Activated T-cell treated with anti-CD3 and anti-CD28 coated beads for 48 hours (primary cell): ENCODE data around the gene EMC1.
A peak's percentile ranks its signal among the peaks of the same experiment; 100 is the strongest.
"Not testable (repeated sequence)": the region's sequence is repeated elsewhere in the genome, so short reads cannot be mapped to it uniquely, and the experiment has no call there.

Experiments
- DNase-seq: peaks from one replicate; pipeline ENCODE4 v3.0.0-alpha.2; 2020; ENCODE audit warnings: low read depth

EMC1 gene

DNA sequence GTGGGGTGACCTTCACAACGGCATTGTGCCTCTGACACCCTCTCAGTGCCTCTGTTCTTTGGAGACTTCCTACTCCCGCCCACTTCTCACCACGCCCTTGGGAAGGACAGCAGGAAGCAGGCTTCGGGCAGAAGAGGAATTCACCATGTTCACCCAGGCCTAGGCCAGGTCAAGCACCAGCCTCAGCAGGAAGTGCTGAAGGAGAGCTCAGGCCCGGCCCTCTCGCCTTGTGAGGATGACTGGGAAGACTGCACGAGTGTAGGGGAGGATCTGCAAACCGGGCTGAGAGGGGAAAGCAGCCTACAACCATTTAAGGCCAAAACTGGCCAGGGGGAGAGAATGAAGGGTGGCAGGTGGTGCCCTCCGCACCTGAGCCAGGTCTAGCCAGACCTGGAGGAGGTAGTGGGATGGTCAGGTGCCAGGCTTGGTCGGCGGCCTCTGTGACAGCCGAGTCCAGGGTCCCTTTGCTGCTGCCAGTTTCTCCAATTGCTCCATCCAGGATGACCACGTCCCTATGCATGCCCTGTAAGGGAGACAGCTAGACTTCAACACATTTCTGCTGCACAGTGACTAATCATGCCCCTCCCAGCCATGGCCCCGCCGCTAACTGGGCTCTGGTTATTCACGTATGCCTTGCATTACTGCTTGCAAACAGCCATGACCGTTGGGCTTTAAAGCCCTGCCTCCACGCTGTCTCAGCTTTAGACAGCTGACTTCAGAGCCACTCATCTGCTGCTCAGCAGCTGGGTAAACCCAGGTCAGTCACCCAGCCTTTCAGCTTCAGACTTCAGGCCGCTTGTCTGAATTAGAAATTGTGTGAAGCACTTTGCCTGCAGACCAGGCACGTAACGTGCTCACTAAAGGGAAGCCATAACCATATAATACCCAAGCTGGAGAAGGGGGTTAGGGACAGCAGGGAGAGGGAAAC, 9.2 kb upstream of the EMC1 start:
- no peak for DNase-seq

DNA sequence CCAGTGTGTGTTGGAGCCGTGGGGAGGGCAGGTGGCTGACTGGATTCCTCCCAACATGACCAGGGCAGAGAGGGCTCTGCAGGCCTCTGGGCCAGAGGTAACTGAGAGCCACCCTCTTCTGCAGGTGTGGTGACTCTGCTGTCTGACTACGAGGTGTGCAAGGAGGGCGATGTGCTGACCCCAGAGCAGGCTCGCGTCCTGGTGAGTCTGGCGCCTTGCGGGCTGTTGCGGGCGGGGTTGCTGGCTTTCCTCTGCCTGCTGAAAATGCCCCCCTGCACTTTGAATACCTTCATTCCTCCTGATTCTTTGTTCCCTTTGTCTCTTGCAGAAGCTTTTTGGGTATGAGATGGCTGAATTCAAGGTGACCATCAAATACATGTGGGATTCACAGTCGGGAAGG, 7.0 kb upstream of the EMC1 start:
- DNase-seq = no peak

DNA sequence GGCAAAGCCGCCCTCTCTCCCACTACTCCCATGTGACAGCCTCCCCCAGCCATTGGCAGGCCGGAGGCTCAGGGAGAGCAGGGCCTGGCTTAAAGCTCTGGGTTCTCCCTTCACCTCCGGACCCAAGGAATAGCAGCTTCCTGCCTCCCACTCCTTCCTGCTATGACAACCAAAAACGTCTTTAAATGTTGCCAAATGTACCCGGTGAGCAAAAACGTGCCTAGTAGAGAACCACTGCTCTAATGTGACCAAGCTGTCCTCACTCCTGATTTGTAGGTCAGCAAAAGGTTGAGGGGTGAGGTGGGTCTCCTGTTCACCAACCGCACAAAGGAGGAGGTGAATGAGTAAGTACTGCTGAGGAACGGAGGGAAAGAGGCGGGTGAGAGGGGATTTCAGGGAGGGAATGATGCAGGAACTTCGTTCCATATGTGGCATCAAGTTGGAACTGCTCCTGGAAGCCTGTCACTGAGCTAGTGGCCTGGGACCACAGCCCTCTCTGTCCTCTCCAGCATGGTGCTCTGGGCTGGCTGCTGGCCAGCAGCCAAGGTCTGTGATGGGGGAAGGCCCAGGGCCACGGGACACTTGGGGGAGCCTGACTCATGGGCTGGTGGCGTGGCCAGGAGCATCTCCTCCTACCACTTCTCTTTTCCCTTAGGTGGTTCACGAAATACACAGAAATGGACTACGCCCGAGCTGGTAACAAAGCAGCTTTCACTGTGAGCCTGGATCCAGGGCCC, 6.0 kb upstream of the EMC1 start:
- DNase-seq = no peak

DNA sequence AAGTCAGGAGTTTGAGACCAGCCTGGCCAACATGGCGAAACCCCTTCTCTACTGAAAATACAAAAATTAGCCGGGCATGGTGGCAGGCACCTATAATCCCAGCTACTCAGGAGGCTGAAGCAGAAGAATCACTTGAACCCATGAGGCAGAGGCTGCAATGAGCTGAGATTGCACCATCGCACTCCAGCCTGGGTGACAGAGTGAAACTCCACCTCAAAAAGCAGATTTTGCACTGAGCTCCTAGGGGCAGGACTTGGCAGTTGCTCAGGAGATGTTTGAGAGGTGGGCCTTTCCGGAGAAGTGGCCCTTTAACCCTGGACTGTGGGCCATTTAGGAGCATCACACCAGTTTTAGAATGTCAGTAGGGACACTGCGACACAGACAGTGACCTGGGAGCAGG, 5.0 kb upstream of the EMC1 start:
- DNase-seq = not testable (repeated sequence)

DNA sequence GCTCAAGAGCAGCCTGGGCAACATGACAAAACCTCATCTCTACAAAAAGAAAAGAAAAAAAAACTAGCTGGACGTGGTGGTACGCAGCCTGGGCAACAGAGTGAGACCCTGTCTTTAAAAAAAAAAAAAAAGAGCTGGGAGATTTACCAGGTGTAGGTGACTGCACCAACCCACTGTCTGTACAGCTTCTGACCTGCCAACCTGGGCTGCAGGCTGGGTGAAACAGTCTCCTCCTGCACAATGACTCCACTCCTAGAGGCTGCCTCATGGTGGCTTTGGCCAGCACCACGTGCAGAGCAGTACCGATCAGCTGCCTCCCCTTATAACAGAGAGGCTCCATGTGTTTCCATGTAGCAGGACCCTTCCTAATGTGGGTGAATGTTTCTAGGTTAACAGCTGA, 4.0 kb upstream of the EMC1 start:
- no peak for DNase-seq

DNA sequence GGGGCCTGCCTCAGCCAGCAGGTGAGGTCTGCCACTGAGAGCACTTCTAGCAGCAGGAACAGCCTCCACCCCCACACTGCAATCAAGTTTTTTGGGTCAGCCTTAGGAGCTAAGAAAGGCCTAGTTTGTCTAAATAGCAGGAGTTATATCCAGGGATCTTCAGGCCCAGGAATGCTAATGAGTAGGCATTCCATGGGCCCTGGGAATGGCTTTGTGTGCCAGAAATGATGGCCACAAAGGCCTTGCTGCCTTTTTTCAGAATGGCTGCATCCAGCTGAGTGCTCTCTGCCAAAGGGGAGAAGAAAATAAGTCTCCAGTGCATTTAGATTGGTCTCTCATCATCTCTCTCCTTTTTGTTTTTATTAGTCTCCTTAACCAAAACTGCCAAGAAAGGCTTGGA, 3.1 kb upstream of the EMC1 start:
- no peak for DNase-seq

DNA sequence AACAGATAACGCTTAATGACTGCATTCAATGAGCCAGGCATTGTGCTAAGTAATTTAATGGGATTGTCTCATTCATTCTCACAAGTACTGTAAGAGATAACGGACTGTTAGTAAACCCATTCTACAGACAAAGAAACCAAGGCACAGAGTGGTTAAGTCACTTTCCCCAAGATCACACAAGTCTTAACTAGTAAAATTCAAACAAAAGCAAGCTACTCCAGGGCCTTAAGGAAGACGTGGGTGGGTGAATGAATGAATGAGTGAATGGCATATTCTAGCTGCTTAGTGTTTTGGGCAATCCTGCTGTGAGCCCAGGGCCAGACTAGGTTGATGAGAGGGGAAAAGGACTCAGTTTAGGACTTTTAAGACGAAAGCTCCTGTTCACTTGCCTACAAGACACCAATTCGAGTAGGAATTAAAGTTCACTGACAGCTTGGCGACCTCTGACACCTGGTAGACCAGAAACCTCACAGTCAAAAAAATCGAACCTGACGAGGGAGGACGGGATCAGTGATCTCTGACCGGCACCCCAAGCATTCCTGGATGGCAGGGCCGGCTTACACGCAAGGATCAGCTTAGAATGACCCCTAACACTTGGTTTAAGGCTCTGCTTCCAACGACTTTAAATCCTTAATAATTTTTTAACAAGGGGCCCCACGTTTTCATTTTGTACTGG, 557 bp downstream of the EMC1 start:
- no peak for DNase-seq

DNA sequence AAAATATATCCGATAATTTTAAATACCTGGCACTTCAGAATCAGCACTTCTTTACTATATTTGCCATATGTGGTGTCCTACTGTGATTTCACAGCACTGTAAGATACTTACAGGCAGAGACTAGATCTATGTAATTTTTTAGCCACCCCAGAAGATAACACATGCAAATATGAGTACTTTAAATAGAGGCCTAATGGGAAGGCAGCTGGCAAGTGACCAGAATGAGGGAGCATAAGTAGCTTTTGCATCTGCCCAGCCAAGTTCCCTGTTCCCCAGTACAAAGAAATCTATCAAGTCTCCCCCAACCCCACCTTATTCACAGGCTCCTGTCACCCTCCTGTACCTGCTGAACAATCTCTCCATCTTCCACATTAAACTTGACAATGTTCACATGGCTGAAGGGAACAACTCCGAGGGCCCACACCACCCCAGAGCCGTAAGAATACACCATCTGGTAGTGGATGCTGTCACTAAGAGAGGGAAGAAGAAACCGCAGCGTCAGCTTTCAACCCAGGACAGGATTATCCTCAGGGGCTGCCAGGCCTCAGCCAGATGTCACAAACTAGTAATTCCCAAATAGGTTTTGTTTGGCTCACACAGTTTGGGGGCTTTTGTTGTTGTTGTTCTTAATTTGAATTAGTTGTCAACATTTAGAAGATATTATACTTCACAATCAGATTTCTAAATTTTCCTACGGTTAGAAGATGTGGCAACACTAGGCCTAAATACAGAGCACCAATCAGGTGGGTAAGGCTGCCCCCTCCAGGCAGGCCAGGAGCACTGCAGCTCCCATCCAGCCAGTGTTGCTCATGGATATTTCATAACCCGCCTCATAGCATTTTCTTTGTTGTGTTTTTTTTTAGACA, 10.4 kb downstream of the EMC1 start:
- peak; percentile 61 for DNase-seq

DNA sequence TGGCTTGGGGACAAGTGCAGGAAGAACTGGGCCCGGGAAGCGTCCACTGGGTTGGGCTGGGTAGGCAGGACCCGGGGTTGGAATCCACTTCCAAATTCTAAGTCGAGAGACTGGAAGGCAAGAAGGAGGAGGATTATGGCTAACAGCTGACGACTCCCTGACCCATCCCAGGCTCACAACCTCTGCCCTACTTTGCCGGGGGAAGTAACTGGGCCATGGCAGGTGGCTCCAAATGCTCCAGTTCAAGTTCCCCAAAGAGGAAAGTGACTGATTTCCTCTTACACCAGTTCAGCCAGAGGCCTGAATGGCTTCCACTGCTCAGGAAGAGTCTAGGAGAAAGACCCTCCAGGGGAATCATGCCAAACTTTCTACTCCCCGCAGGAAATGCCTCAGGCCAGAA, 11.4 kb downstream of the EMC1 start:
- no peak for DNase-seq

DNA sequence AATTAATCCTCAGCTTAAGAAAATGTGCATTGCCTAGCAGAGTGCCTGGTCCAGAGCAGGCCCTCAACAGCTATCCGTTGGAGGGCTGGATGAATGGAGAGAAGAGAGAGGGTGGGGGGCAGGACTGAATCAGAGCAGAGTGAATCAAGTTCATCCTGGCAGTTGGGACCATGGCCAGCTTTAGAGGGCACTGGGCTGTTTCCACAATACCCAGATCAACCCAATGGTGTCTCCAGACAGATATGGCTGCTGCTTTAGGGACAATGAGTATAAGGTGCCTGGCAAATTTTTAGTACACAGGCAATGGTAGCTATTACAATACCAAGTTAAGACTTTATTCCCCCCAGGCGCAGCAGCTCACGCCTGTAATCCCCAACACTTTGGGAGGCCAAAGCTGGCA, 17.1 kb downstream of the EMC1 start:
- DNase-seq = no peak

DNA sequence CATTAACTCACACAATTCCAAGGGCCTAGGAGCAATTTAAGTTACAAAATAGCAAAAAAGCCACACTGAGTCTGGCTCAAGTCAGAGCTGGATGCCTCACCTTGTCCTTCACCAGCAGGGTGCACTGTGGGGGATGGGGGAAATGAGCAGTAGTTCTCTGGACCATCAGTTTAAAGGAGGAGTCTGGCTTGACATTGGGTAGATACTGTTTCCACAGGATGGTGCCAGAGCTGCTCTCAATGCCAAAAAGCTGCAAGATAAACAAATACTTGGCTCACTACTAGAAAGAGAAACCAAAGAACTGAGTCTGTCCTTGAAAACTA, 18.8 kb downstream of the EMC1 start:
- DNase-seq = no peak

DNA sequence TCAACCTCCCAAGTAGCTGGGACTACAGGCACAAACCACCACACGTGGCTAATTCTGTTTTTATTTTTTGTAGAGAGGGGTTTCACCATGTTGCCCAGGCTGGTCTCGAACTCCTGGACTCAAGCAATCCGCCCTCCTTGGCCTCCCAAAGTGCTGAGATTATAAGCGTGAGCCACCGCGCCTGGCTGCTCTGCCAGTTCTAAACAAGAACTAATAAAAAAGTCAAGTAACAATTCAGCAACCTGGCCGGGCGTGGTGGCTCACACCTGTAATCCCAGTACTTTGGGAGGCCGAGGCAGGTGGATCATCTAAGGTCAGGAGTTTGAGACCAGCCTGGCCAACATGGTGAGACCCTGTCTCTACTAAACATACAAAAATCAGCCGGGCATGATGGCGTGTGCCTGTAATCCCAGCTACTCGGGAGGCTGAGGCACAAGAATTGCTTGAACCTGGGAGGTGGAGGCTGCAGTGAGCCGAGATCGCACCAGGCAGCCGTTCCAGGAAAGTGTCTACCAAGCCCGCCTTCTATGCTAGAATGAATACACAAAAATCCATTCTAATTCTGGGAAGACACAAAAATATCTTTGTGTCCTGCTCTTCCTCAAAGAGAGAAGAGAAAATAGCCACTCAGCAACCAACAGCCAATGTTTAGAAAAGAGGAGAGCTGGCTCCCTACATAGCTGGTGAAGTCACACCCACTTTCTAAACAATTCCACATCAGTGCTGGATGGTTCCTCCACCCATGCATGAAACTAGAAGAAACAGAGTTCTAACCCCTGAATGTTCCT, 19.4 kb downstream of the EMC1 start:
- DNase-seq = not testable (repeated sequence)

DNA sequence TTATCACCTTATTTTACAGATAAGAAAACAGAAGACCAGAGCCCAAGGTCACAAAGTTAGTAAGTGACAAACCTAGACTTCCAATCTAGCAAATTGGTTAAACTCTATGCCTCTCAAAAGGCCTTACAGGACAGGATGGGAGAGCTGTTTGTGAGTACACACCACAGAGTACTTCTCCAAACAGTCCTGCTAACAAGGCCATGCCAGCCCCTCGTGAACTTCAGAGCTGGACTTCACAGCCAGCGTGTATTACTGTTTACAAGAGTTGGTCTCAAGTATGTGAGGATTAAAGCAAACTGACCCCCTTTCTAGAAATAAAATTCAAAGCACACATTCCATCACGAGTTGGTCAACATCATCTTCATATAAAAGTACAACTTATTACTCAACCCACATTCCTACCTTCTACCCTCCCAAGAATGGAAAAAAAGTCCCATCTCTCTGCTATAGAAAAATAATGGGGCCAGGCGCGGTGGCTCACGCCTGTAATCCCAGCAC, 21.4 kb downstream of the EMC1 start:
- no peak for DNase-seq

DNA sequence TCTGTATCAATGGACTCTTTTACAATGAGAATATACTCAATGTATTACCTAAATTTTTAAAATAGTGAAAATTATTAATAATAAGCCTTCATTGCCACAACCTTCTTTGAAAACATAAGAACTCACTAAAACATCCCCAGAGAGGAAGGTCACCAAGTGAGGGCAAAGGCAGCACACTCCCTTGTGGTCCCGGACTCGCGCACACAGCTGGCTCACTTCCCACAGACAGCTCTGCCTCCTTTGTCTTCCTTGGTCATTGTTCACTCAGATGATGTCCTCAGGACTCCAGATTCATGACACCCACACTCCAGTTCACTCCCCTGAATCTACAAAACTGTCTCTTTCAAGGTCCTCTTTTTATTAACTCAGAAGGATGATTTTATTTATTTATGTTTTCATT, 22.1 kb downstream of the EMC1 start:
- no peak for DNase-seq

DNA sequence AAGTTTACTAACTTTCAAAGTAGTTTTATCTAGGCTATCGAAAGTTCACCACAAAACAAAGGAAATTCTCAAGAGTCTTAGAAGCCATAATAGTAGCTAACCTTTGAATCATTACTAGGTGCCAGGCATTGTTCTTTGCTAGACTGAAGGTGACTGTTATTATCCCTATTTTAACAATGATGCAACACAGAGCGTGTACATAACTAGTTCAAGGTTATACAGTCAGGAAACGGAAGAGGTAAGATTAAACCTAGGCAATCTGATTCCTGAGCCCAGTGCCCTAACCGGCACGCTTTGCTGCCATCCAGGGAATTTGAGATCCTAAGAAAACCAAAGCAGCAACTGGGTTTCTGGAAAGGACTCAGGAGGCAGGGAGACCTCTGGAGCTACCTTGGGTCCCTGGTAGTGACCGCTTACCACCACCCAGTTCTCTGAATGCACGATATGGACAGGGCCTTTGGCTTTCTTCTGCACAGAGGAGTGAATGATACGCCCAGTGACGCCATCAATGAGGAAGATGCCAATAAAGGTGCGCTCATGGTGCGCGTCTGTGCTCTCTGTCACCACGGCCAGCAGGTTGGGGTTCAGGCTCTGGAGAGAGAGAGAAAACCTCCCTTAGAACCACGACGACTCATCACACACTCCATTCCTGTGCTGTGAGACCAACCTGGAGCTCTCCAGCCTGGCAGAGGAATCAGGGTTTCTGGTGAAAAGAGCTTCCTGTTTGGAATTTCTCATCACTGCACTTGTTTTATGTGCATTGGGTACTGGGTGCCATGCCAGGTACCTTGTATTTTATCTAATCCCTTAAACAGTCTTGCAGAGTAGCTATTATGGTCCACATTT, 28.1 kb downstream of the EMC1 start:
- no peak for DNase-seq

DNA sequence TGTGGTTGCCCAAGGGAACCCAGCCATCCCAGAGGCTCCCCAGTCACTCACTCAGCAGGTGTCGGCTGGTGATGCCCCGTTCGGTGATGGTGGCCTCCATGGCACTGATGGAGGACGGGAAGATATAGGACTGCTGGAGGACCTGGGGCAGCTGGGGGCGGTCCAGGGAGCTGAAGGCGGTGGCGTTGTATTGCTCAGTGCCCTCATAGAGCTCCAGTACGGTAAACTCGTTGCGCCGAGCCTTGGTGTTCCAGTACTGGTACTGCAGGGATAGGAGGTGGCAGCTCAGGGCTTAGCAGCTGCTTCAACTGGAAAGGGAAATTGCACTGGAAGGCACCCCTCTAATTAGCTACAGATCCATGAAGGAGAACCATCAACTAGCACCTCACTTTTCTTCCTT, 28.8 kb downstream of the EMC1 start:
- DNase-seq = no peak

DNA sequence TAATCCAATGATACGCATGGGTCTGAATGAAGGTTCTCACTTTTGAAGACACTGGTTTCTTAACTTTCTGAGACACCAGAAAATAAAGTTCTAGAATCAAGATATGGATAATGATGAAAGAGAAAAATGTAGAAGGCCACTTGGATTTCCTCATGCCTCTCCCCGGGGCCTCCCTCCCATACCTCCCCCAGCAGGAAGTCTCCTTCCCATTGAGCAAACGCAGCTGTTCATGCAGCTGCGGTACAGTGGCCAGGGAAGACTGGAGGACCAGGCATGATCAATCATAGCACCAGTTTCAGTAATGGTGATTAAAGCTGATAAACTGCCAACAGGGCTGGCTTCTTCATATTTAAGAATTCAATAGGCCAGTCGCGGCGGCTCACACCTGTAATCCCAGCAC, 30.3 kb downstream of the EMC1 start:
- no peak for DNase-seq

DNA sequence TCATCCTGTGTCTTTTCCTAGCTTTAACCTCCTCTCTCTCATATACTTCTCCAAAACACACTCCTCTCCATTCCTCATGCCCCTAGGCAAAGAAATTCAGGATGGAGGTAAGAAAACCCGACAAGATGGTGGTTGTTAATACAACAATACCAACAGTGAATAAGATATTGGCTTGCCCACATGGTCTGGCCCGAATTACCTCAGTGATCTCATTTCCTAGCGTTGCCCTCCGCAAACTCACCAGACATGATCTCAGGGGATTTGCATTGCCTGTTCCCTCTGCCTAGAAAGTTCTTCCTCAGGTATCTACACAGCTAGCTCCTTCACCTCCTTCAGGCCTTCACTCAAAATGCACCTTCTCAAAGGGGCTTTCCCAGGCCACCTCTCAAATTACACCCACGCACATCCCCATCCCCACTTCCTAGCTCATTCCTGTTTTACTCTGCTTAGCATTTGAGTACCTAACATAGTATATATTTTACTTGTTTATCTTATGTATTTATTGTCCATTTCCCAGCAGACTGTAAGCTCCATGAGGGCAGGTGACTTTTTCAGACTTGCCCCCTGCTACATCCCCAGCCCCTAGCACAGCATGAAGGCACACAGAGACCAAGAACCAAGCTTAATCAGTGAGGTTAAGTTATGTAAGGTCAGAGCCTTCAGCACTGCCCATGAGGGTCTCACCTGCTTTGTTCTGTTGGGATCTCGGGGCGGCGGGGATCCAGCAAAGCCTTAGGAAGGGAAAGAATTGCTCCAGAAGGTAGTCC, 31.1 kb downstream of the EMC1 start:
- DNase-seq = no peak

DNA sequence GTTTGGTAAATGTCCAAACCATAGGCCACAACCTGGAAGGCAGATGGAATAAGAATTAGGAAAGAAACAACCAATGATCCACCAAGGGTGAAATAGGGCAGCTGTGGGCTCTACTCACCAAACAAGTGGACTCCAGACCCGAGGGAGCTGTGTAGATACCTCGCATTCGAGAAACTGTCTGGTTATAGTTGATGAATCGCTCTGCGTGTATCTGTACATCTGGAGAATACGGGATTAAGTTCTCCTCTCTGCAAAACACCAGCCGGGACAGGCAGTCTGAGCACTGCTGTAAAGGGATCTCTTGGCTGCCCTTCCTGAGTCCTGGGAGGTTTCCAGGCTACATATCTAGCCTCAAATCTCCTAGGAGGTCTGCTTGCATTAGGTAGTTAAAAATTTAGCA, 31.9 kb downstream of the EMC1 start:
- DNase-seq = no peak
